GM19467 (cell line): ENCODE data around the gene IL22RA2.
"Not testable (repeated sequence)": the region's sequence is repeated elsewhere in the genome, so short reads cannot be mapped to it uniquely, and the experiment has no call there.

Source experiments
- ATAC-seq: cut with Tn5 transposase; IDR thresholded peaks from one replicate; pipeline ENCODE4 v1.9.1; 2021; ENCODE audit warnings: mild to moderate bottlenecking, moderate library complexity; ENCODE audit not compliant: unreplicated experiment

Gene IL22RA2

DNA sequence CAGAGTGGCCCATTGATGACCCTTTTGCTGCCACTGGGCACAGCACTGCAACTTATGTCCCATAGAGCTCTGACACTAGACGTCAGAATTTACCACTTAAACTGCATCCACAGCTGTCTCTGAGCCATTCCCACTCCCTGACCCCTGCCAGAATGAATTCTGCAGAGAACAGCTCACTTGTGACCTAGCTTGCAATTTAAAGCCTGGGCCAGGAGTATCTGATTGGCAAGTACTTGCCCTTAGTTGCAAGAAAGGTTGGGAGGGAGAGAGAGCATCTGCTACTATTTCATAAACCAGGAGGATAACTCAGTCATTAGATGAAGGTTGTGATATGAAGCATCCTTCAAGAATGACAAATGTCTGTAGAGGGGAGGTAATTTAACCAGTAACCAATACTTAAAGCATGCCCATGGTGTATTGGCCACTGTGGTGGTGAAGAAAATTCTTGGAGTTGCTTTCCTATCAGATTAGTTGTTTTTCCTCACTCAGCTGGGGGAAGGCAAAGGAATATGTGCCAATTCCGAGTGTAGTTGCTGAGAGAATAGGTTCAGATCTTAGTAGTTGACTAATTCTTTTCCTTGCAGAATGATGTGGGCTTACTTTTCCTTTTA lies 46.5 kb downstream of the IL22RA2 start:
- no peak for ATAC-seq

GRCh38 chr6:137123078-137123477 lies 50.4 kb downstream of the IL22RA2 start:
- no peak for ATAC-seq

DNA sequence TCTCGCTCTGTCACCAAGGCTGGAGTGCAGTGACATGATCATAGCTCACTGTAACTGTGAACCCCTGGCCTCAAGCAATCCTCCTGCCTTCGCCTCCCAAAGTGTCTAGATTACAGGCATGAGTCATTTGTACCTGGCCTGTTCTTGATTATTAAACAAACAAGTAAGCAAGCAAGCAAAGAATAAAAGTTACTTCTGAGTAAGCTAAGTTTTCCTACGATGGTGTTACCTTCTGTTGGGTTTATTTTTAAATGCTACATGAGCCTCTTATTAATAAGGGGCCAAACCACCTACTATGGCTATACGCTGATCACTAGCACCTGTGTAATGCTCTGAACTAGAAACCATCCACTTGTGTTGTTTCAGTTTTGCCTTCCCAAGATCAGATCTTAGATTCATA lies 50.8 kb downstream of the IL22RA2 start:
- no peak for ATAC-seq

- ATAC-seq = no peak
Measured at GRCh38 chr6:137121401-137121997, 51.9 kb downstream of the IL22RA2 start.

DNA sequence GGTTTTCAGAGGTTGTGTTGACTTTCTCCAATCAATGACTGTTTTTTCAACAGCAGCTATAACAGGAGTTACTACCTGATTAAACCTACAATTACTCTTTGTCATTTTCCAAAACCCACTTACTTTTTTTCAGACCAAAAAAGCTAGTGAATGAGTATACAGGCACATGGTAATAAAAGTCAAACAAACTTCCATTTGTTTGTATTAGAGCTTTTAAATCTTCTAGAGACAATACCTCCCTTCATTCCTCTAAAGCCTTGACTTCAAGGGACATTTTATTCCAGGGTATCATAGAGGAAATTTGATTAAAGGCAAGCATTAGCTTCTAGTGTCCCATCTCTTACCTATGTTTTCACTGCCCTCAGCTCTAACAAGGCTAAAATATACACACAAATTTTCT lies 52.7 kb downstream of the IL22RA2 start:
- no peak for ATAC-seq

DNA sequence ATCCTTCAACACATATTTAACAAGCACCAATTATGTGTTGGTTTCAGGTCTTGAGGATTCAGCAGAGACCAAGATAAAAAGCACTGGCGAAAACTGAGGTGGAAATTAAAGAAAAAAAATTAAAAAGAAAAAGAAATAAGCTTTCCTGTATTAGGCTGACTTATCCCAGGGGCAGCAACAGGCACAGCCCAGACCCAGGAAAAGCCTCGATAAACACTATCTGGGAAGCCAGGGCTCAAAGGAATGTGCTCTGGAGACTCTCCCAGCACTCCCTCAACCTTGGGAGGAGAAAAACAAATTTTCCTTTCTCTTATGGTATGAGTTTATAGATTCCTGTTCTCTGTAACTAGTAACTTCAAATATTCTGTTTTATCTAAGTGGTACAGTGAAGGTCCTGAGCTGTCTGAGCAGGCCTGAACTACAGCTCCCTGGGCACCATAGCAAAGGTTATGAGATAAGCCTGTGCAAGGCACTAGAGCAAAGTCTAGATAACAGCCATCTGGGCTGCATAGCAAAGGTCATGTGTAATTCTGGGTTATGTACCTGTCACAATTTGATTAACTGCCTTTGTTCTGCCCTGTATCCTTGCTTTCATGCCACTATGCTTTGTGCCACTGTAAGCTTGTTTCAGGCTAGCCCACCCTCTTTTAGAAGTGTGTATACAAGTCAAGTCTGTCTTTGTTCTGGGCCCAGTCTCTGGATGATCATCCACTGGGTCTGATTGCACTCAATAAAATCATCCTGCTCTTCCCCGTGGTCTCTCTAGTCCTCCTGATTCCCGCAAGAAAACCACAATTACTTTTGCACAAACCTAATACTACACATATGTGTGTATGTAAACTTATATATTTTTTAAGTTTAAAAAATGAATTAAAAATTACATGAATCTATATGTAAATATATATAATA lies 54.0 kb downstream of the IL22RA2 start:
- no peak for ATAC-seq

GRCh38 chr6:137117581-137117980 lies 55.9 kb downstream of the IL22RA2 start:
- no peak for ATAC-seq

- ATAC-seq = no peak
Measured at GRCh38 chr6:137116807-137117206, 56.6 kb downstream of the IL22RA2 start.

- no peak for ATAC-seq
Measured at GRCh38 chr6:137115658-137116057, 57.8 kb downstream of the IL22RA2 start.

- ATAC-seq = no peak
Measured at GRCh38 chr6:137112067-137112355, 61.4 kb downstream of the IL22RA2 start.

- no peak for ATAC-seq
Measured at GRCh38 chr6:137111296-137112066, 62.0 kb downstream of the IL22RA2 start.

DNA sequence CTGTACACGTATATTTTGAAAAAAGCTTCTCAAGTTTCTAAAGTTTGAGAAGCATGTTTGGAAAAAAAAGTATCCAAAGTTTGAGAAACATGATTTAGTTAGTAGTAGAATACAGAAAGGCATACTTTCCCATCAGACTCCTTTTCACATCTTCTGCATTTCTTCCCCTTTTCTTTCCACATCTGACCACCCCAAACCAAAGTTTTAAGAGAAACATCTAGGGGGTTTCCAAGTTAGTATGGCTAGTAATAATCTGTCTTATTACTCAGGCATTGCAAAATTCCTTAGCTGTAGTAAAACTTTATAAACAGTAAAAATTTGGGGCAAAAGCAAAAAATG lies 65.7 kb downstream of the IL22RA2 start:
- no peak for ATAC-seq

DNA sequence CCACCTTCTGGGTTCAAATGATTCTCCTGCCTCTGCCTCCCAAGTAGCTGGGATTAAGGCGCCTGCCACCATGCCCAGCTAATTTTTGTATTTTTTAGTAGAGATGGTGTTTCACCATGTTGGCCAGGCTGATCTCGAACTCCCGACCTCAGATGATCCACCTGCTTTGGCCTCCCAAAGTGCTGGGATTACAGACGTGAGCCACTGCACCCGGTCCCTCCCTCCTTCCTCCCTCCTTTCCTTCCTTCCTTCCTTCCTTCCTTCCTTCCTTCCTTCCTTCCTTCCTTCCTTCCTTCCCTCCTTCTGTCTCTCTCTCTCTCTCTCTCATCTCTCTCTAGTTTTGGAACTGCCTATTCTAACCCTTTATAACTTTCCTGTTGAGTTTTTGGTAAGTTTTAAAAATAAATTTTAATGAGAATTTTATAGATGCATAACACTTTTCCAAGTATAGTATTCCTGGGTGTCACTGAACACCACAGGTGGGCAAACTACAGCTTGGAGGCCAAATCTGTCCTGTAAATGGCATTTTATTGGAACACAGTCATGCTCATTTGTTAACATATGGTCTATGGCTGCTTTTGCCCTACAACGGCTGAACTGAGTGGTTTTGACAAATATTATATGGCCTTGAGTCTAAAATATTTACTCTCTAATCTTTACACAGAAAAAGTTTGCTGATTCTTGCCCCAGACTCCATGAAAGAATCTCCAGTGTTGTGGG lies 66.2 kb downstream of the IL22RA2 start:
- not testable (repeated sequence) for ATAC-seq

DNA sequence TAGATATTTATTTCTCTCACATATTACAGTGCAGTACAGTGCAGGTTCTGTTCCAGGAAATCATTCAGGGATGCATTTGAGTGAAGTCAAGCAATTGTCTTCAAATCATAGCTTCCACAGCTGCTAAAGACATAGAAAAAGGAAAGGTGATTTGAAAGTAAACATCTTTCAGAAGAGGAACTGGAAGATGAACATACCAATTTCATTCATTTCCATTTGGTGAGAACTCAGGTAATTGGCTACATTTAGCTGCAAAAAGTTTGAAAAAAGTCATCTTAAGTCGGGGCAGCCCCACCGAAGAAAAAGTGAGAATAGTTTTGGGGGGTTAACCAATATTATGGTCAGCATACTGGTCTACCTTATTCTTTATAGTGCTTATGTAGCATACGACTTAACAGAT lies 67.3 kb downstream of the IL22RA2 start:
- ATAC-seq = no peak

- ATAC-seq = no peak
Measured at GRCh38 chr6:137105375-137105774, 68.1 kb downstream of the IL22RA2 start.

- ATAC-seq = no peak
Measured at GRCh38 chr6:137104926-137105325, 68.5 kb downstream of the IL22RA2 start.

DNA sequence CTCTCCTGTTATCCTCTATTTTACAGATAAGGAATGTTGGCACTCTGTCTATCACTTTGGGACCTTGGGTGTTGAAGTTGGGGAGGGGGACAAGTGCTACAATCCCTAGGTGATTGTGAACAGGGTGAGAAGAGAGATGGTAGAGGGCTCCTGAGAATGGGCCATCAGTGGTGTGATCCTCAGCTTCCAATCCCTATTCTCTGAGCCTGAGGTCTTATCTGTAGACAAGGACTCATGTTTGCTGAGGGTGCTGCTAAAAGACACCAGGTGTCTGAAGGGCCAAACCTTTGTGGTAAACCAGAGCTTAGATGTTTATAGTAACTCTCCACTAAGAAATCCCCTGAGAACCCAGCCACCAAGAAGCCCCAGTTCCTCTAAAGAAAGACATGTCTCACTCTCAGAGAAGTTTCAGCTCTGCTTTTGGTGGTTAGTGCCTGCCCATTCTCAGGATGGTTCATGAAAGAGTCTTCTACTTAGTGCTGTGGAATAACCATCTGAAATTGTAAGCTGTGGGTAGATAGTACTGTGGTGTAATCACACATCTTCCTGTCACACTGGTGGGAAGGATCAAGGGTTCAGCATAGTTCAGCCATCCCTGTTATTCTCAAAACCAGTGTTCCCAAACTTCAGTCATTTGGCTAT lies 70.5 kb downstream of the IL22RA2 start:
- peak; percentile 89 for ATAC-seq

- no peak for ATAC-seq
Measured at GRCh38 chr6:137102050-137102848, 71.2 kb downstream of the IL22RA2 start.

DNA sequence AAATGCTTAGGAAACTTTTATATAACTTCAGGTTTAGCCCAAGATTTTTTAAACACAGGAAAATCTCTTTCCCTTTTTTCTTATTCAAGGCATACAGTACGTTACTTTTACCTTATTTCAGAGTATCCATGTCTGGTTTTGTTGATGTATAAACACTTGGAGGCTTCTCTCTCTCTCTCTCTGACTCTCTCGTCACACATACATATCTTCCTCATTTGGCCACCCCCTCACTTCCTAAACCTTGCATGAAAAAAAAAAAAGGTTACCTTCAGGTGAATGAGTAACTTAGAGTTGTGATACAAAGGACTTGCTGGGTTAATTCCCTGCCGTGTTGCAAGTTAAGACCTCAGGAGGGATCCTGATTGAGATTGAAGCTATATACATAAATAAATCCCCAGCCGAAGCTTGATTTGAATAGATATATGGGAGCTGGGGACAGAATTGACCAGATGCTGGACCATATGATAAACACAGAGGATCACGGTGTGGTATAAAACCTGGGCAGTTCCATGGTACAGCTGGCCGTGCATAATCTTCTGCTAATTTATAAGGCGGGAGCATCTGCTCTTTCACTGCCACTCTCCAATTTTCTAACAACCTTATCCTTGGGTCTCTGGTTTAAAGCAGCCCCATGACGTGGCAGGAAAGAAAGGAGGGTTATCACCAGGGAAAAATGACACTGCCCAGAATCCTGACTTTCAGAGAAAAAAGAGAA lies 73.6 kb downstream of the IL22RA2 start:
- ATAC-seq = peak; percentile 25
